NCI-H510A treated with DMSO at 0.1 percent for 48 hours (cell line): ENCODE measurements around the gene ACACB.

Experiments used
- DNase-seq: peaks from one replicate; lab custom pipeline; 2025; lab: John Stamatoyannopoulos, UW

ACACB gene

GRCh38 chr12:109304485-109304884, 188.1 kb downstream of the ACACB start:
- no peak for DNase-seq

- no peak for DNase-seq
These were observed 189.2 kb downstream of the ACACB start for GRCh38 chr12:109305547-109305946.

- no peak for DNase-seq
These were observed 190.7 kb downstream of the ACACB start for GRCh38 chr12:109307051-109307450.

GRCh38 chr12:109308534-109309380, 192.4 kb downstream of the ACACB start, which contains the start of gene FOXN4:
Gene FOXN4, minus strand, starts transcription at chr12:109309284. Its CDS starts 963 bp downstream, at chr12:109308321.
- DNase-seq, result no peak

- DNase-seq, result no peak
These were observed 193.2 kb downstream of the ACACB start for GRCh38 chr12:109309381-109310246.

GRCh38 chr12:109310247-109311125, 194.1 kb downstream of the ACACB start:
- peak; percentile 34 for DNase-seq
